Vagina (tissue), 2 donors: ENCODE measurements around the gene KLHL25. TPM values are rescaled to one million over a fixed set of nuclear protein-coding genes. Genes with fewer than 3 reads are reported as not detected.
"Not testable (repeated sequence)": the region's sequence is repeated elsewhere in the genome, so short reads cannot be mapped to it uniquely, and the experiment has no call there.

Experiments used
- DNase-seq, 2 donors: peaks; one replicate each; pipeline ENCODE4 v3.0.0-alpha.2; 2017; ENCODE audit errors: extremely low spot score in 2 of 2
- H3K27ac ChIP-seq: fragments of 200-600 bp; sonication (generic); one replicate; pipeline ENCODE4 v1.5.1; 2019
- H3K27me3 ChIP-seq: fragments of 200-600 bp; sonication (generic); one replicate; pipeline ENCODE4 v1.5.1; 2019
- H3K36me3 ChIP-seq, 2 donors: fragments of 200-600 bp; sonication (generic); one replicate each; pipeline ENCODE4 v1.5.1; 2017 to 2019
- H3K4me1 ChIP-seq: fragments of 200-600 bp; sonication (generic); one replicate; pipeline ENCODE4 v1.5.1; 2019
- H3K4me3 ChIP-seq, 2 donors: fragments of 200-600 bp; sonication (generic); 1 replicate in 1 of 2; 2 replicates in 1 of 2; pipeline ENCODE4 v1.5.1; 2016 to 2019
- H3K9me3 ChIP-seq: fragments of 200-600 bp; sonication (generic); one replicate; pipeline ENCODE4 v1.5.1; 2019
- POLR2A ChIP-seq, 2 donors: fragments of 450-650 bp; IDR thresholded peaks; one replicate each; pipeline ENCODE4 v1.6.1; 2017; ENCODE audit warnings: antibody characterized with exemption in 2 of 2, mild to moderate bottlenecking in 2 of 2, moderate library complexity in 2 of 2
- POLR2AphosphoS5 ChIP-seq, 2 donors: sonication (generic); formaldehyde crosslinking; IDR thresholded peaks; one replicate each; pipeline ENCODE4 v1.9.0; 2017; ENCODE audit warnings: antibody characterized with exemption in 2 of 2, mild to moderate bottlenecking in 2 of 2, low read depth in 1 of 2; ENCODE audit not compliant: insufficient read depth in 1 of 2
- intact Hi-C: fragments of 100-400 bp; cut with DNase I; formaldehyde crosslinking; loops from one replicate; pipeline ENCODE4 v1.15.1; 2023
- total RNA-seq: library from RNA; depleted of rRNA; stranded (reverse); fragments of >200 nt; gene quantifications from one replicate; pipeline ENCODE4 v1.2.3, GENCODE V29; 2016
- TF ChIP-seq, protein P1 (sequence below), 3 experiments: fragments of 450-650 bp in 2 of 3; fragments of 200-600 bp in 1 of 3; sonication (generic) in 1 of 3; IDR thresholded peaks; one replicate each; pipeline ENCODE4 v1.5.1; 2017 to 2019; ENCODE audit warnings: antibody characterized with exemption in 3 of 3, mild to moderate bottlenecking in 2 of 3, moderate library complexity in 2 of 3

Gene KLHL25
- total RNA-seq, 1 donor from 2014 or later, result 9.6 TPM

DNA sequence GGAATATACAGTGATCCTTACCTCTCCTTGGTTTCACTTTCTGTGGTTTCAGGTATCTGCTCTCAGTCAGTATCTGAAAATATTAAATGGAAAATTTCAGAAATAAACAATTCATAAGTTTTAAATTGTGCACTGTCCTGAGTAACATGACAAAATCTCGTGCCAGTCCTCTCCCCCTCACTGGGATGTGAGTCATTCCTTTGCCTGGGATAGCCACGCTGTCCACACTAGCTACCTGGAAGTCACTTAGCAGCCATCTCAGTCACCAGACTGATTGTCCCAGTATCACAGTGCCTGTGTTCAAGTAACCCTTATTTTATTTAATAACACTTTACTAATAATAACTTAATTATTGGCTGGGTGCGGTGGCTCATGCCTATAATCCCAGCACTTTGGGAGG lies 15.3 kb upstream of the KLHL25 start:
- Histone ChIP-seq H3K9me3 (no peaks in the 10 kb centered on the region), H3K27ac (no peak overlapping the region), H3K4me3 (no peak overlapping the region), H3K27me3 (no peaks in the 10 kb centered on the region), H3K36me3 (no peaks in the 10 kb centered on the region), H3K4me1 (no peaks in the 10 kb centered on the region)
- TF ChIP-seq, protein P1, sequence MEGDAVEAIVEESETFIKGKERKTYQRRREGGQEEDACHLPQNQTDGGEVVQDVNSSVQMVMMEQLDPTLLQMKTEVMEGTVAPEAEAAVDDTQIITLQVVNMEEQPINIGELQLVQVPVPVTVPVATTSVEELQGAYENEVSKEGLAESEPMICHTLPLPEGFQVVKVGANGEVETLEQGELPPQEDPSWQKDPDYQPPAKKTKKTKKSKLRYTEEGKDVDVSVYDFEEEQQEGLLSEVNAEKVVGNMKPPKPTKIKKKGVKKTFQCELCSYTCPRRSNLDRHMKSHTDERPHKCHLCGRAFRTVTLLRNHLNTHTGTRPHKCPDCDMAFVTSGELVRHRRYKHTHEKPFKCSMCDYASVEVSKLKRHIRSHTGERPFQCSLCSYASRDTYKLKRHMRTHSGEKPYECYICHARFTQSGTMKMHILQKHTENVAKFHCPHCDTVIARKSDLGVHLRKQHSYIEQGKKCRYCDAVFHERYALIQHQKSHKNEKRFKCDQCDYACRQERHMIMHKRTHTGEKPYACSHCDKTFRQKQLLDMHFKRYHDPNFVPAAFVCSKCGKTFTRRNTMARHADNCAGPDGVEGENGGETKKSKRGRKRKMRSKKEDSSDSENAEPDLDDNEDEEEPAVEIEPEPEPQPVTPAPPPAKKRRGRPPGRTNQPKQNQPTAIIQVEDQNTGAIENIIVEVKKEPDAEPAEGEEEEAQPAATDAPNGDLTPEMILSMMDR (IDR thresholded peaks at IDR 0.05), result no peak
- TF ChIP-seq POLR2A (IDR thresholded peaks at IDR 0.05) (no peak), POLR2AphosphoS5 (IDR thresholded peaks at IDR 0.05; ENCODE audit: insufficient read depth in 1 of 2, low read depth in 1 of 2) (no peak)
- intact Hi-C loops, result no loop called here
- DNase-seq, result no peak

DNA sequence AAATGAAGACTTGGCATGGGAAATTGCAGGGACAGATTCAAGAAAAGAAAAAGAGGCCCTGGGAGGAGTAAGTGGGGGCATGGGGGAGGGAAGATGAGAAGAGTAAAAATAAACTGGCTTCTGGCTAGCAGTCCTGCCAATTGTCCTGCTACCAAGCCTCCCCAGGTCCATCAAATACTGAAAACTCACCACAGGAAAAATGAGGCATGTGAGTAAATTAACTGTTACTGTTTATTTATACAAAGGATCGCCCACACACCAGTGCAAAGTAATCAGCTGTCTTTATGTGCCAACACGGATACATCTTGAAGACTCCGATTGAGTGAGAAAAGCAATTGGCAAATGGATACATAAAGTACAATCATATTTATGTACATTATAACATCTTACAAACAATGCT lies 10.7 kb upstream of the KLHL25 start:
- intact Hi-C loops, result no loop called here
- DNase-seq, result no peak
- Histone ChIP-seq H3K27ac (no peak overlapping the region), H3K36me3 (no peaks in the 10 kb centered on the region), H3K27me3 (no peaks in the 10 kb centered on the region), H3K4me1 (no peaks in the 10 kb centered on the region), H3K4me3 (no peak overlapping the region), H3K9me3 (no peaks in the 10 kb centered on the region)
- TF ChIP-seq POLR2AphosphoS5 (IDR thresholded peaks at IDR 0.05; ENCODE audit: insufficient read depth in 1 of 2, low read depth in 1 of 2) (no peak), POLR2A (IDR thresholded peaks at IDR 0.05) (no peak)
- TF ChIP-seq, protein P1 (IDR thresholded peaks at IDR 0.05), result no peak

DNA sequence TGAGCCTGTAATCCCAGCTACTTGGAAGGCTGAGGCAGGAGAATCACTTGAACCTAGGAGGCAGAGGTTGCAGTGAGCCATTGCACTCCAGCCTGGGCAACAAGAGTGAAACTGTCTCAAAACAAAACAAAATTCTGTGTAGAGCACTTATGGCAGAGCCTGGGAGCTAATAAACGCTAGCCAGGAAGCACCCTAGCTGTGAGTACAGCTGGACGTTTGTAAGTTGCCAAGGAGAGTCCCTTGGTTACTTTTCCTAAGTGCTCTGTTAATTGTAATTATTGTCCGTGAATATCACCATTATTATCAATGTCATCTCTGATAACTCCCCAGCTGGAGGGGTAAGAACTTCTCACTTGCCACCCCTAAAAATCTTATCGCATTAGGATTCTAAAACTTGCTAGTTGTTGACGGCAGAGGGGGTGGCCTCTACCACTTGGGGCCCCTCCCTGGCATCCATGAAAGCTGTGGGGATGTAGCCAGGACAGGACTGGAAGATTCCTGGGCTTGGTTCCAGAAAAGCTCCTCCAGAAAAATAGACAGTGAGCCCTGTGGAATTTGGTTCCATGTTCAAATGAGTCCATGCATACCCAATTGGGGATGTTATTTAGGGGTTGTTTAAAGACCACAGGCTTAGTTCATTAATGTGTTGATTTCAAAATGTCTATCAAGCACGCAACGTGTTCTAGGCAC lies 9.9 kb upstream of the KLHL25 start:
- intact Hi-C loops, result no loop called here
- DNase-seq, result no peak
- no peak overlapping the region for H3K4me3 ChIP-seq
- no peaks in the 10 kb centered on the region for H3K36me3 ChIP-seq
- H3K27ac ChIP-seq, result no peak overlapping the region
- H3K4me1 ChIP-seq, result no peaks in the 10 kb centered on the region
- no peaks in the 10 kb centered on the region for H3K27me3 ChIP-seq
- TF ChIP-seq POLR2A (IDR thresholded peaks at IDR 0.05) (no peak), POLR2AphosphoS5 (IDR thresholded peaks at IDR 0.05; ENCODE audit: insufficient read depth in 1 of 2, low read depth in 1 of 2) (no peak)
- TF ChIP-seq, protein P1 (IDR thresholded peaks at IDR 0.05), result no peak
- no peaks in the 10 kb centered on the region for H3K9me3 ChIP-seq

DNA sequence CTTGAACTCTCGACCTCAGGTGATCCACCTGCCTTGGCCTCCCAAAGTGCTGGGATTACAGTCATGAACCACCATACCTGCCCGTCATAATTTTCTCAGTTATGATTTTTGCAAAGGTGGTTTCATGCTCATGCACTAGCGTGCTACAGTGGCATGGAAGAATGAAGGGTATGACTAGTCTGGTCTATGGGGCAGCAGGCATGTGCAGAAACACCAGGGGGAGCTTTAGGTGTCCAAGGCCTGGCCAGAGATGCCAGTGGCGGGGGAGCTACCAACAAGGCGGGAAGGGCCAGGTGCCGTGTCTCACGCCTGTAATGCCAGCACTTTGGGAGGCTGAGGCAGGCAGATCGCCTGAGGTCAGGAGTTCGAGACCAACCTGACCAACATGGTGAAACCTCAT lies 7.9 kb upstream of the KLHL25 start:
- H3K4me1 ChIP-seq, DNase-seq, H3K27ac ChIP-seq, H3K27me3 ChIP-seq, intact Hi-C loops, H3K4me3 ChIP-seq, H3K36me3 ChIP-seq, H3K9me3 ChIP-seq: not testable (repeated sequence)

DNA sequence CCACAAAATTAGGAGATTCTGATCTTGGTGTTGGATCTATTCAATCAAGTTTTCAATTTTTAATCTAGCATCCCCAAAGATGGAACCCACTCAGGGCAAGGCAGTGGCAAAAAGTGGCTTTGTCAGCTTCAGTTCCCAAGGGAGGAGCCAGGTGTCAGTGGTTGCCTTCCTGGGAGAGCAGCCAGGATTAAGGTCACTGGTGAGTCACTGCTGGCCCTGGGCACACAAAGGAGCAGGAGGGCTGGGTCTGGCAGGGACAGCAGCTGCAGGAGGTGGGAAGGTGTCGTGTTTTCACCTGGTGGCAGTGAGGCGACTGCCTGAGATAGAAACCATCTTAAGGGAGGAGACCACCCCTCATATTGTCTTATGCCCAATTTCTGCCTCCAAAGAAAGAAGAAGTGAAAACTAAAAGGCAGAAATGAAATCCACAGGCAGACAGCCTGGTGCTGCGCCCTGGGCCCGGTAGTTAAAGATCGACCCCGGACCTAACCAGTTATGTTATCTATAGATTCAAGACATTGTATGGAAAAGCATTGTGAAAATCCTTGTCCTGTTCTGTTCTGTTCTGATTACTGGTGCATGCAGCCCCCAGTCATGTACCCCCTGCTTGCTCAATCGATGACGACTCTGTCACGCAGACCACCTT lies 5.9 kb upstream of the KLHL25 start:
- intact Hi-C loops, result no loop called here
- TF ChIP-seq, protein P1 (IDR thresholded peaks at IDR 0.05), result no peak
- peak in 1 of 2 donors; percentile 30 for TF ChIP-seq POLR2AphosphoS5 (IDR thresholded peaks at IDR 0.05; ENCODE audit: insufficient read depth in 1 of 2, low read depth in 1 of 2)
- no peak overlapping the region for H3K4me3 ChIP-seq
- no peaks in the 10 kb centered on the region for H3K27me3 ChIP-seq
- DNase-seq, result no peak
- no peaks in the 10 kb centered on the region for H3K36me3 ChIP-seq
- H3K27ac ChIP-seq, result no peak overlapping the region
- H3K9me3 ChIP-seq, result no peaks in the 10 kb centered on the region
- no peaks in the 10 kb centered on the region for H3K4me1 ChIP-seq

DNA sequence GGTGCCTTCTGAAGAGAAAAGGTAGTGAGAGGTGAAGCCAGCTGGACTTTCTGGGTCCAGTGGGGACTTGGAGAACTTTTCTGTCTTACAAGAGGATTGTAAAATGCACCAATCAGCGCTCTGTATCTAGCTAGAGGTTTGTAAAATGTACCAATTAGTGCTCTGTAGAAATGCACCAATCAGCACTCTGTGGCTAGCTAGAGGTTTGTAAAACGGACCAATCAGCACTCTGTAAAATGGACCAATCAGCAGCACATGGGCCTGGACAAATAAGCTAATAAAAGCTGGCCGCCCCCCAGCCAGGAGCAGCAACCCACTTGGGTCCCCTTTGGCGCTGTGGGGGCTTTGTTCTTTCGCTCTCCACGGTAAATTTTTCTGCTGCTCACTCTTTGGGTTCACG lies 1.6 kb upstream of the KLHL25 start:
- H3K36me3 ChIP-seq, intact Hi-C loops, H3K4me3 ChIP-seq, H3K27ac ChIP-seq, H3K9me3 ChIP-seq, H3K27me3 ChIP-seq, DNase-seq: not testable (repeated sequence)
- peaks cover 18% of the 10 kb centered on the region for H3K4me1 ChIP-seq
